ENCODE results near the gene ZNF429.
A peak's percentile ranks its signal among the peaks of the same experiment; 100 is the strongest.
"Not testable (repeated sequence)": the region's sequence is repeated elsewhere in the genome, so short reads cannot be mapped to it uniquely, and the experiment has no call there.

Gene ZNF429

GRCh38 chr19:21472507-21472906 is 32.9 kb upstream of the ZNF429 start:
- H4K20me1 ChIP-seq (ENCODE audit: low read depth, low read length), result no peaks in the 10 kb centered on the region
- H3K79me2 ChIP-seq (ENCODE audit: insufficient read depth, low read length), result no peaks in the 10 kb centered on the region
- H3K4me2 ChIP-seq (ENCODE audit: low read depth, low read length, poor library complexity, severe bottlenecking), result no peak overlapping the region
- H3K9ac ChIP-seq (ENCODE audit: low read length), result no peak overlapping the region
- H3F3A ChIP-seq (ENCODE audit: insufficient read depth), result no peaks in the 10 kb centered on the region
- no peak overlapping the region for H2AFZ ChIP-seq (ENCODE audit: low read depth, low read length, severe bottlenecking)
- no peak overlapping the region for H3K27ac ChIP-seq (ENCODE audit: low read depth, low read length)
- no peaks in the 10 kb centered on the region for H3K36me3 ChIP-seq (ENCODE audit: low read length)
- TF ChIP-seq, protein P1, sequence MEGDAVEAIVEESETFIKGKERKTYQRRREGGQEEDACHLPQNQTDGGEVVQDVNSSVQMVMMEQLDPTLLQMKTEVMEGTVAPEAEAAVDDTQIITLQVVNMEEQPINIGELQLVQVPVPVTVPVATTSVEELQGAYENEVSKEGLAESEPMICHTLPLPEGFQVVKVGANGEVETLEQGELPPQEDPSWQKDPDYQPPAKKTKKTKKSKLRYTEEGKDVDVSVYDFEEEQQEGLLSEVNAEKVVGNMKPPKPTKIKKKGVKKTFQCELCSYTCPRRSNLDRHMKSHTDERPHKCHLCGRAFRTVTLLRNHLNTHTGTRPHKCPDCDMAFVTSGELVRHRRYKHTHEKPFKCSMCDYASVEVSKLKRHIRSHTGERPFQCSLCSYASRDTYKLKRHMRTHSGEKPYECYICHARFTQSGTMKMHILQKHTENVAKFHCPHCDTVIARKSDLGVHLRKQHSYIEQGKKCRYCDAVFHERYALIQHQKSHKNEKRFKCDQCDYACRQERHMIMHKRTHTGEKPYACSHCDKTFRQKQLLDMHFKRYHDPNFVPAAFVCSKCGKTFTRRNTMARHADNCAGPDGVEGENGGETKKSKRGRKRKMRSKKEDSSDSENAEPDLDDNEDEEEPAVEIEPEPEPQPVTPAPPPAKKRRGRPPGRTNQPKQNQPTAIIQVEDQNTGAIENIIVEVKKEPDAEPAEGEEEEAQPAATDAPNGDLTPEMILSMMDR (IDR thresholded peaks at IDR 0.05; ENCODE audit: insufficient read depth, low read length, poor library complexity, severe bottlenecking), result no peak
- TF ChIP-seq EZH2phosphoT487 (conservative IDR thresholded peaks at IDR 0.05; ENCODE audit: low read length), result no peak
- H3K9me3 ChIP-seq (ENCODE audit: insufficient read depth, low read length), result no peaks in the 10 kb centered on the region
- H3K4me3 ChIP-seq (ENCODE audit: insufficient read depth, low read length, poor library complexity, severe bottlenecking), result no peak overlapping the region
- no peaks in the 10 kb centered on the region for H3K9me2 ChIP-seq (replicated peaks; ENCODE audit: insufficient read depth, low read length)
- H3K27me3 ChIP-seq (ENCODE audit: low read length), result no peaks in the 10 kb centered on the region

GRCh38 chr19:21474671-21475181 is 30.7 kb upstream of the ZNF429 start:
- no peak overlapping the region for H3K4me2 ChIP-seq (ENCODE audit: low read depth, low read length, poor library complexity, severe bottlenecking)
- no peaks in the 10 kb centered on the region for H3K36me3 ChIP-seq (ENCODE audit: low read length)
- H3K27ac ChIP-seq (ENCODE audit: low read depth, low read length), result no peak overlapping the region
- no peaks in the 10 kb centered on the region for H3K79me2 ChIP-seq (ENCODE audit: insufficient read depth, low read length)
- no peaks in the 10 kb centered on the region for H3K27me3 ChIP-seq (ENCODE audit: low read length)
- TF ChIP-seq, protein P1 (IDR thresholded peaks at IDR 0.05; ENCODE audit: insufficient read depth, low read length, poor library complexity, severe bottlenecking), result no peak
- no peak for TF ChIP-seq EZH2phosphoT487 (conservative IDR thresholded peaks at IDR 0.05; ENCODE audit: low read length)
- no peaks in the 10 kb centered on the region for H3K9me3 ChIP-seq (ENCODE audit: insufficient read depth, low read length)
- H3K9ac ChIP-seq (ENCODE audit: low read length), result no peak overlapping the region
- no peaks in the 10 kb centered on the region for H3K9me2 ChIP-seq (replicated peaks; ENCODE audit: insufficient read depth, low read length)
- H3F3A ChIP-seq (ENCODE audit: insufficient read depth), result no peaks in the 10 kb centered on the region
- no peak overlapping the region for H3K4me3 ChIP-seq (ENCODE audit: insufficient read depth, low read length, poor library complexity, severe bottlenecking)
- no peak overlapping the region for H2AFZ ChIP-seq (ENCODE audit: low read depth, low read length, severe bottlenecking)
- no peaks in the 10 kb centered on the region for H4K20me1 ChIP-seq (ENCODE audit: low read depth, low read length)

DNA sequence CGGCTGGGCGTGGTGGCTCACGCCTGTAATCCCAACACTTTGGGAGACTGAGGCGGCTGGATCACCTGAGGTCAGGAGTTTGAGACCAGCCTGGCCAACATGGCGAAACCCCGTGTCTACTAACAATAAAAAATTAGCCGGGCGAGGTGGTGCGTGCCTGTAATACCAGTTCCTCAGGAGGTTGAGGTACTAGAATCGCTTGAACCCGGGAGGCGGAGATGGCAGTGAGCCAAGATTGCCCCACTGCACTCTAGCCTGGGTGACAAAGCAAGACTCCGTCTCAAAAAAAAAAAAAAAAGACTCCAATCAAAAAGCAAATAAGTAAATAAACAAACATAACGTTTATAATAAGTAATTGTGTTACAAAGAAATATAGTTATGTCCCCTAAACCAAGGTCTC is 23.0 kb upstream of the ZNF429 start:
- H3K4me2 ChIP-seq (ENCODE audit: low read depth, low read length, poor library complexity, severe bottlenecking), result not testable (repeated sequence)

GRCh38 chr19:21482863-21483276 is 22.5 kb upstream of the ZNF429 start:
- TF ChIP-seq EZH2phosphoT487 (conservative IDR thresholded peaks at IDR 0.05; ENCODE audit: low read length), result no peak
- TF ChIP-seq, protein P1 (IDR thresholded peaks at IDR 0.05; ENCODE audit: insufficient read depth, low read length, poor library complexity, severe bottlenecking), result peak; percentile 91
- Histone ChIP-seq H3K27ac (ENCODE audit: low read depth, low read length) (no peak overlapping the region), H3K9ac (ENCODE audit: low read length) (no peak overlapping the region), H3K4me2 (ENCODE audit: low read depth, low read length, poor library complexity, severe bottlenecking) (no peak overlapping the region), H3K9me3 (ENCODE audit: insufficient read depth, low read length) (no peaks in the 10 kb centered on the region), H3K4me3 (ENCODE audit: insufficient read depth, low read length, poor library complexity, severe bottlenecking) (no peak overlapping the region), H4K20me1 (ENCODE audit: low read depth, low read length) (no peaks in the 10 kb centered on the region), H2AFZ (ENCODE audit: low read depth, low read length, severe bottlenecking) (peak overlapping the region; percentile 81), H3K79me2 (ENCODE audit: insufficient read depth, low read length) (no peaks in the 10 kb centered on the region), H3K9me2 (replicated peaks; ENCODE audit: insufficient read depth, low read length) (no peaks in the 10 kb centered on the region), H3K27me3 (ENCODE audit: low read length) (no peaks in the 10 kb centered on the region), H3K36me3 (ENCODE audit: low read length) (no peaks in the 10 kb centered on the region), H3F3A (ENCODE audit: insufficient read depth) (no peaks in the 10 kb centered on the region)

More for the DNA sequence above, 23.0 kb upstream of the ZNF429 start:
- not testable (repeated sequence) for H3K36me3 ChIP-seq (ENCODE audit: low read length); H3K4me3 ChIP-seq (ENCODE audit: insufficient read depth, low read length, poor library complexity, severe bottlenecking); H3K9me3 ChIP-seq (ENCODE audit: insufficient read depth, low read length); H3F3A ChIP-seq (ENCODE audit: insufficient read depth); H4K20me1 ChIP-seq (ENCODE audit: low read depth, low read length); H3K9ac ChIP-seq (ENCODE audit: low read length); H3K27ac ChIP-seq (ENCODE audit: low read depth, low read length); H3K79me2 ChIP-seq (ENCODE audit: insufficient read depth, low read length); H3K9me2 ChIP-seq (replicated peaks; ENCODE audit: insufficient read depth, low read length); H3K27me3 ChIP-seq (ENCODE audit: low read length)
- peak overlapping the region; percentile 81 for H2AFZ ChIP-seq (ENCODE audit: low read depth, low read length, severe bottlenecking)
